Measurements from ENCODE around the gene EIF1. TPM values are rescaled to one million over a fixed set of nuclear protein-coding genes. Genes with fewer than 3 reads are reported as not detected.

The EIF1 gene
- total RNA-seq, 1 experiment from 2014 or later, result 1,945 TPM

GRCh38 chr17:41642252-41643156 lies 46.2 kb upstream of the EIF1 start:
- no peak for DNase-seq (ENCODE audit: unreplicated experiment)
- Mint-ChIP-seq H3K4me3 (ENCODE audit: unreplicated experiment) (no peak overlapping the region), H3K27ac (ENCODE audit: low read depth, unreplicated experiment) (peak overlapping the region; percentile 51), H3K9me3 (ENCODE audit: unreplicated experiment) (no peaks in the 10 kb centered on the region), H3K4me1 (ENCODE audit: insufficient read depth, unreplicated experiment) (peaks cover 15% of the 10 kb centered on the region), H3K27me3 (ENCODE audit: insufficient read depth, unreplicated experiment) (no peaks in the 10 kb centered on the region), H3K36me3 (ENCODE audit: insufficient read depth, unreplicated experiment) (no peaks in the 10 kb centered on the region)
- BruUV-seq (replicated peaks), result no TSS peak
- ChIA-PET CTCF (interaction anchor here (0.8 to 18.9 kb wide), 5 partner anchors 8 to 320 kb away, joined by 3 to 566 read pairs (median 4); no protein-coding TSS in a partner anchor), POLR2A (interaction anchor here (0.7 to 2.2 kb wide), 8 partner anchors 8 to 98 kb away, joined by 3 to 6 read pairs (median 4); partner anchors contain the start of gene KRT17)
- TF ChIP-seq CTCF (IDR thresholded peaks at IDR 0.05; ENCODE audit: unreplicated experiment), result no peak
- intact Hi-C loops (cut with micrococcal nuclease), result no loop called here

GRCh38 chr17:41647038-41647813 lies 41.5 kb upstream of the EIF1 start:
- H3K27ac Mint-ChIP-seq (ENCODE audit: low read depth, unreplicated experiment), result no peak overlapping the region
- ChIA-PET CTCF (interaction anchor here (0.6 to 18.9 kb wide), 20 partner anchors 10 to 1030 kb away, joined by 3 to 566 read pairs (median 4); partner anchors contain the start of genes KRT14, KRT16 and KRT17), POLR2A (interaction anchor here (0.7 to 14.1 kb wide), 8 partner anchors 9 to 1789 kb away, joined by 3 to 366 read pairs (median 8); partner anchors contain the start of gene KRT17)

GRCh38 chr17:41647940-41648410 lies 40.7 kb upstream of the EIF1 start:
- intact Hi-C loops (cut with micrococcal nuclease), result loop anchor here (1.0 to 5.0 kb wide), 5 partner anchors 14 to 741 kb away; no protein-coding TSS in a partner anchor
- no peak overlapping the region for H3K4me3 Mint-ChIP-seq (ENCODE audit: unreplicated experiment)
- DNase-seq (ENCODE audit: unreplicated experiment), result peak; percentile 86
- peak overlapping the region; percentile 93 for H3K27ac Mint-ChIP-seq (ENCODE audit: low read depth, unreplicated experiment)
- TF ChIP-seq CTCF (IDR thresholded peaks at IDR 0.05; ENCODE audit: unreplicated experiment), result peak; percentile 95
- H3K27me3 Mint-ChIP-seq (ENCODE audit: insufficient read depth, unreplicated experiment), result no peaks in the 10 kb centered on the region
- POLR2A ChIA-PET, result interaction anchor here (0.7 to 14.1 kb wide), 13 partner anchors 8 to 738 kb away, joined by 3 to 366 read pairs (median 6); partner anchors contain the start of genes EIF1, KRT14, KRT15 and KRT16
- CTCF ChIA-PET, result interaction anchor here (0.5 to 18.9 kb wide), 48 partner anchors 10 to 1031 kb away, joined by 3 to 566 read pairs (median 4); partner anchors contain the start of genes KRT12, KRT14, KRT15 and KRT16
- peaks cover 33% of the 10 kb centered on the region for H3K4me1 Mint-ChIP-seq (ENCODE audit: insufficient read depth, unreplicated experiment)
- no peaks in the 10 kb centered on the region for H3K9me3 Mint-ChIP-seq (ENCODE audit: unreplicated experiment)
- no peaks in the 10 kb centered on the region for H3K36me3 Mint-ChIP-seq (ENCODE audit: insufficient read depth, unreplicated experiment)
- BruUV-seq (replicated peaks), result no TSS peak

More at GRCh38 chr17:41647038-41647813, 41.5 kb upstream of the EIF1 start:
- no peak for DNase-seq (ENCODE audit: unreplicated experiment)
- intact Hi-C loops (cut with micrococcal nuclease), result loop anchor here (5.0 kb wide), 2 partner anchors 325 to 740 kb away; no protein-coding TSS in a partner anchor
- Mint-ChIP-seq H3K36me3 (ENCODE audit: insufficient read depth, unreplicated experiment) (no peaks in the 10 kb centered on the region), H3K27me3 (ENCODE audit: insufficient read depth, unreplicated experiment) (no peaks in the 10 kb centered on the region), H3K4me3 (ENCODE audit: unreplicated experiment) (no peak overlapping the region), H3K9me3 (ENCODE audit: unreplicated experiment) (no peaks in the 10 kb centered on the region), H3K4me1 (ENCODE audit: insufficient read depth, unreplicated experiment) (peaks cover 36% of the 10 kb centered on the region)
- TF ChIP-seq CTCF (IDR thresholded peaks at IDR 0.05; ENCODE audit: unreplicated experiment), result no peak
- BruUV-seq (replicated peaks), result no TSS peak
